NCI-H2107 (cell line): ENCODE data around the gene UBC.

Source experiments
- DNase-seq: peaks from one replicate; lab custom pipeline; 2025; lab: John Stamatoyannopoulos, UW

UBC gene

DNA sequence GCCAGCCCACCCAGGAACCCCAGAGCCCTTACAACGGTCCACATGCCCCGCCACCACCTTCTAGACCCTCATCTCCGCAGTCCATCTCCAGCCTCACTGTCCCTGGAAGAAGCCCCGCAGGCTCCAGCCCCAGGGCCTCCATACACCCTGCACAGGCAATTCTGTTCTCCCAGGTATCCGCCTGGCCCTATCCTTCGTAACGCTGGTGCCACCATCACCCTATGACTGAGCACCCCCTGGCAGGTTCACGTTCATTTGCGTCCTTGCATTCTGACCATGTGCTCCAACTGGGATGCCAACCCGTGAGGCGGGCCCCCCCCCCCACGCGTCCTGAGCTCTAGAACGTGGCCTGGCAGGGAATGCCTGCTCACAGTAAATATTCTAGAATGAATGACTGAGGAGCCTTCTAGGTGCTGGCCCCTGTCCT, 50.1 kb downstream of the UBC start:
- DNase-seq: no peak

GRCh38 chr12:124863416-124864325, 50.8 kb downstream of the UBC start, which contains the start of gene SCARB1:
TSS of gene SCARB1 (minus strand) at chr12:124863864. CDS start at chr12:124863720, 144 bp downstream.
- DNase-seq: peak; percentile 78

DNA sequence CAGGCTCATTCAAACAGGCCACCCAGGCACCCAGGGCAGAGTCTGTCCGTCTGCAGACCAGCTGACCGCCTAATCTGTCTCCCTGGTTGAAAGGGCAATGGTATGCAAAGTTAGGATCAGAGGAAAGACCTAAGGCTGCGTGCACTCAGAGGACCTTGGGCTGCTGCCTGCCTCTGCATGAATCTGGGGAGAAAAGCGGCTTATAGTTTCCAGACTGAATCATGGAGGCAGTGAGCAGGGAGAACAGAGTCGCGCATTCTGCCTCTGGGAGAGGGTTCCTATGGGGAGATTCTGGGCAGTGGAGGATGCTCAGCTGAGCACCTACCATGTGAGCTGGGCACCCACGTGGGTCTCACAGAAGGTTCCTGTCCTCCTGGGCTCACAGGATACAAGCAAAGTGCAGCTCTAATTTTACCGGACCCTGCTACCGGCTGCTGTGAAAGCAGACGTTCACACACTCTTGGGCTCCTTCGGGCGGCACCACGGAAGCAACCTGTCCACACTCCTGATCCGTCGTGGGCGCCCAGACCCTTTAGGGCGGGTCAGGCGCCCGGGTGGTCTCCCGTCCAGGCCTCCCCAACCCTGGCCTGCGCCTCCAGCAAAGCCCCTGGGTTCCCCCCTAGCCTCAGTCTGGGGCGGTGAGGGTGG, 51.6 kb downstream of the UBC start:
- DNase-seq: no peak

GRCh38 chr12:124861898-124862676, 52.4 kb downstream of the UBC start:
- no peak for DNase-seq
